Measurements from ENCODE around the gene SPDYE6.
"Not testable (repeated sequence)": the region's sequence is repeated elsewhere in the genome, so short reads cannot be mapped to it uniquely, and the experiment has no call there.

The SPDYE6 gene

GRCh38 chr7:102363549-102364393, 7.5 kb upstream of the SPDYE6 start:
- DNase-seq (ENCODE audit: low spot score): peak; percentile 92

DNA sequence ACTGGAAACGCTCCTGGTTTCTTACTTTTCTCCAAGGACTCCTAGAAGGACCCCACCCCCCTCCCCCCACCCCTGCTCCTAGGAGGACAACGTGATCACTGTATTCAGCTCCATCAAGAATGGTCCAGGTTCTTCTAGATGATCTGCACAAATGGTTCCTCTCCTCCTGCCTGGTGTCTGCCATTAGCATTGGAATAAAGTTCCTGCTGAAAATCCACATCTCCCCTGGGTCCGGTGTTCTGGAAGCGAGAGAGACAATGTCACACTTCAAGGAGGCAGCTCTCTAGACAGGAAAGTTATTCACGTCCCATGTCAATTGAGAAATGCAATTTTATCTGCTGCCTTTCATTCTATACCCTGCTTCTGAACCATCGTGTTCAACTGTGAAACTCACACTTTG, 9.3 kb downstream of the SPDYE6 start:
- not testable (repeated sequence) for DNase-seq (ENCODE audit: low spot score)

- DNase-seq (ENCODE audit: low spot score): not testable (repeated sequence)
Observed at GRCh38 chr7:102340599-102341368, 15.5 kb downstream of the SPDYE6 start.

GRCh38 chr7:102337420-102337819, 18.8 kb downstream of the SPDYE6 start:
- DNase-seq (ENCODE audit: low spot score): not testable (repeated sequence)

GRCh38 chr7:102337002-102337401, 19.2 kb downstream of the SPDYE6 start:
- not testable (repeated sequence) for DNase-seq (ENCODE audit: low spot score)

- DNase-seq (ENCODE audit: low spot score): not testable (repeated sequence)
Observed at GRCh38 chr7:102335574-102335973, 20.7 kb downstream of the SPDYE6 start.

DNA sequence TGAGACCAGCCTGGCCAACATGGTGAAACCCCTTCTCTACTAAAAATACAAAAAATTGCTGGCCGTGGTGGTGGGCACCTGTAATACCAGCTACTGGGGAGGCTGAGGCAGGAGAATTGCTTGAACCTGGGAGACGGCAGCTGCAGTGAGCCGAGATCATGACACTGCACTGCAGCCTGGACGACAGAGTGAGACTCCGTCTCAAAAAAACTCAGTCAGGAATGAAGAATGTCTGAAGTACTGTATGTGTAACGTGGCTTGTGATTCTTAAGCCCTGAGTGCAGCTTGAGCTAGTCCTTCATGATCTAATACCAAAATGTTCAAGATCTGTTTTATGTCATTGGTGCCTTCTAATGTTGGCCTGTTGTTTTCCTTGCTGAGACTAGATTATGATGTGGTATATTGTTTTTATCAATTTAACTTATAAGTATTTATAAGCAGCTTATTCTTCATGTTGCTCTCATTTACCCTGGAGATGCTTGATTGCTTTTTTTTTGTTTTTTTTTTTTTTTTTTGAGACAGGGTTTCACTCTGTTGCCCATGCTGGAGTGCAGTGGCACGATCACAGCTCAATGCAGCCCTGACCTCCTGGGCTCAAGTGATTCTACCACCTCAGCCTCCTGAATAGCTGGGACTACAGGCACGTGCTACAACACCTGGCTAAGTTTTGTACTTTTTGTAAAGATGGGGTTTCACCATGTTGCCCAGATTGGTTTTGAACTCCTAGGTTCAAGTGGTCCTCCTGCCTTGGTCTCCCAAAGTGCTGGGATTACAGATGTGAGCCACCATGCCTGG, 25.4 kb downstream of the SPDYE6 start:
- not testable (repeated sequence) for DNase-seq (ENCODE audit: low spot score)

DNA sequence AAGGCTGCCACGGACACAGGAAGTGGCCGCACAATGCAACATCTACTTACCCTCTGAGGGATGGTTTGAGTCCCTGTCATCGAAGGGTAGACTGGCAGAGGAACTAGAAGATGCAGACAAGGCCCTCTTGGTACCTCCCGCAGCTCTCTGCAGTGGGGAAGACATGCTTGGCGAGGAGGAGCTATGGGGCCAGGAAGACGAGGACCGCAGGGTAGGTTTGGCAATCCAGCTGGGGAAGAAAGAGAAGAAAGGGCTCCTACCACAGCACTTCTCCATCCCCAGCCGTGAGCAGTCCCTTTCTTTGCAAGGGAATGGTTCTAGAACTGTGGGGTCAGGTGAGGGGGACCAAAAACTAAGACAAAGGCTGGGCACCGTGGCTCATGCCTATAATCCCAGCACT, 26.9 kb downstream of the SPDYE6 start:
- not testable (repeated sequence) for DNase-seq (ENCODE audit: low spot score)

DNA sequence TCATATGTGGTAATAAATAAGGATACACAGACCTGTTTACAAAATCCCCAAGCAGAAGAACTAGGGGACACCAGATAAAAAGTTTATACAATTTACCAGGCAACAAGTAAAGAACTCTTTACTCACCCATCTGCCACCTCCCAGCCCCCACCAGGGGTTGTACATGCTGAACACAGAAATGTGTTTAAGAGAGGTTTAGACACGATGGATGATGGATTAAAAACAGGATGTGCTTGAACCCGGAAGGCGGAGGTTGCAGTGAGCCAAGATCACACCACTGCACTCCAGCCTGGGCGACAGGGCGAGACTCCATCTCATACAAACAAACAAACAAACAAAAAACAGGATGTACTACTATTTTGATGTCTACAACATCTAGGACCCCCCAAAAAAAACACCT, 27.4 kb downstream of the SPDYE6 start:
- not testable (repeated sequence) for DNase-seq (ENCODE audit: low spot score)

- DNase-seq (ENCODE audit: low spot score): not testable (repeated sequence)
Observed at GRCh38 chr7:102327183-102327582, 29.1 kb downstream of the SPDYE6 start.

GRCh38 chr7:102326157-102326889, 29.9 kb downstream of the SPDYE6 start:
- no peak for DNase-seq (ENCODE audit: low spot score)

DNA sequence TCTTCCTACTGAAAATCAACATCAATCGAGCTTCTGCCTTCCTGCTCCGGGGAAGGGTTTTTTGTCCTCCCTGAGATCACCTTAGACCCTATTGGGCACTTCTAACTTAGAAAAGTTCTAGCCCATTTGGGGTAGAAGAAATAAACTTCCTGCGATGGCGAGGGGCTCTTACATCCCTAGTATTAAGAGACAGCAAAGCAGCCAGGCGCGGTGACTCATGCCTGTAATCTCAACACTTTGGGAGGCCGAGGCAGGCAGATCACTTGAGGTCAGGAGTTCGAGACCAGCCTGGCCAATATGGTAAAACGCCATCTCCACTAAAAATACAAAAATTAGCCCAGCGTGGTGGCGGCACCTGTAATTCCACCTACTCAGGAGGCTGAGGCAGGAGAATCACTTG, 31.1 kb downstream of the SPDYE6 start:
- DNase-seq (ENCODE audit: low spot score): not testable (repeated sequence)

DNA sequence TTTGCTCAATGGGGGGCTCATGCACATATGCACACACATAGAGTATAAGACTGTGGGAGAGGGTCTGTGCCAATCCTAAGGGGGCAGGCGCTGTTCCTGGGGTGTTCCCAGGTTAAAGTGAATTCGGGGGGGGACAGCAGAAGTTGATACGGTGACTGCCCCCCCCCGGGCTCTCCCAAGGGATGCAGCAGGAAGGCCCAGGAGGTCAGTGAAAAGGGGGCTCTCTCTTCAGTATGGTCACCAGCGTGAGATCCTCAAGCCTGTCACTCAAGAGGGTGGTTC, 32.4 kb downstream of the SPDYE6 start:
- DNase-seq (ENCODE audit: low spot score): no peak

DNA sequence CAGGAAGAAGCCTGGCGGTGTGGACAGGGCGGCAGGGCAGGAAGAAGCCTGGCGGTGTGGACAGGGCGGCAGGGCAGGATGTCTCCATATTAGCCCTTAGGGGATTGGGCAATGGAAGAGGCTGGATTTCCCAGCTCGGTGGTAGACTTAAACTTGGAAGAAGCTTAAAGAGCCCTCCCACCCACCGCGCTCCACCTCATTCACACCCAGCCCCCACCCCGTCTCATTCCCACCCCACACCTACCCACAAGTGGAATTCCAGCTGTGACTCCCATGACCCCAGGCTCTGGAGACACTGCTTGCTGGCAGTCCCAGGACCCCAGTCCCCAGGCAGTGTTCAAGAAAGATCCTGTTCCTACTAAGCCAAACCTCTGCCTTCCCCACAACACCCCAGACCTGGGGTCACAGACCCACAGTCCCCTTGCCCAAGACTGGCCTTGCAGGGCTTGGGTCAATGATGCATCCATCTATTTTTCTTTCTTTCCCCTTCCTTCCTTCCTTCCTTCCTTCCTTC, 34.0 kb downstream of the SPDYE6 start:
- peak; percentile 8 for DNase-seq (ENCODE audit: low spot score)

DNA sequence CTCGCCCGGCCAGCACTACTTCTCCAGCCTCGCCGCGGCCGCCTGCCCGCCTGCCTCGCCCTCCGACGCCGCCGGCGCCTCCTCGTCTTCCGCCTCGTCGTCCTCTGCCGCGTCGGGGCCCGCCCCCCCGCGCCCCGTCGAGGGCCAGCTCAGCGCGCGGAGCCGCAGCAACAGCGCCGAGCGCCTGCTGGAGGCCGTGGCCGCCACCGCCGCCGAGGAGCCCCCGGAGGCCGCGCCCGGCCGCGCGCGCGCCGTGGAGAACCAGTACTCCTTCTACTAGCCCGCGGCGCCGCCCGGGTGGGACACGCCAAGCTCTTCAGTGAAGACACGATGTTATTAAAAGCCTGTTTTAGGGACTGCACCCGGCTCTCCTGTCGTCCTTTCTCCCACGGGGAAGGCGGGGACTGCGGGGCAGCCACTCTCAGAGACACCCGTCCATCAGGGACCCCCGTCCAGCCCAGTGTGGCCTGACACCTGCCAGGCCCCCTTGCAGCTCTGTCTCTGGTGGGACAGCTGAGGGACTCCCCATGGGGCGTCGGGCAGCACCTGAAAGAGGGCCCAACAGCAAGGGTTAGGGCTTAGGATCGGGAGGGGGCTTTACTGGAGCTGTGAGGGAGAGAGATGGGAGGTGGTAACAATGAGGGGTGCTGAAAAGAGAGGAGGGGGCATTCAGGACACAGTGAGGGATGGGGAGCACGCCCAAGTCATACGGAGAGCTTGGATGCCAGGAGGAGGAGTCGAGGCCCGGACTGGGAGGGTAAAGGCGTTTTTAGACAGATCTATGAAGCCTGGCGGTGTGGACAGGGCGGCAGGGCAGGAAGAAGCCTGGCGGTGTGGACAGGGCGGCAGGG, 34.7 kb downstream of the SPDYE6 start:
- no peak for DNase-seq (ENCODE audit: low spot score)

GRCh38 chr7:102320601-102321350, 35.5 kb downstream of the SPDYE6 start:
- no peak for DNase-seq (ENCODE audit: low spot score)

DNA sequence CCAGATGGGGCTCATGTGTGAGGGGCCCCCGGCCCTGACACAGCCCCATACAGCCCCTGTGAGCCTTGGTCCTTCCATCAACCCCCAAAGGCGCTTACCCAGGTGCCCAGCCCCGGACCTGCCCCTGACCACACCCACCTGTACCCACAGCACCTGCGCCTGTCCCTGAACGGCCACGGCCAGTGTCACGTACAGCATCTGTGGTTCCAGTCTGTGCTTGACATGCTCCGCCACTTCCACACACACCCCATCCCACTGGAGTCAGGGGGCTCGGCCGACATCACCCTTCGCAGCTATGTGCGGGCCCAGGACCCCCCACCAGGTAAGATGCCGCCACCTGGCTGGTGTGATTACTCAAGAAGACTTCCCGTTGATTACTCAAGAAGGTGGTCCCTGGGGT, 36.1 kb downstream of the SPDYE6 start:
- no peak for DNase-seq (ENCODE audit: low spot score)

GRCh38 chr7:102319671-102320070, 36.6 kb downstream of the SPDYE6 start:
- no peak for DNase-seq (ENCODE audit: low spot score)

DNA sequence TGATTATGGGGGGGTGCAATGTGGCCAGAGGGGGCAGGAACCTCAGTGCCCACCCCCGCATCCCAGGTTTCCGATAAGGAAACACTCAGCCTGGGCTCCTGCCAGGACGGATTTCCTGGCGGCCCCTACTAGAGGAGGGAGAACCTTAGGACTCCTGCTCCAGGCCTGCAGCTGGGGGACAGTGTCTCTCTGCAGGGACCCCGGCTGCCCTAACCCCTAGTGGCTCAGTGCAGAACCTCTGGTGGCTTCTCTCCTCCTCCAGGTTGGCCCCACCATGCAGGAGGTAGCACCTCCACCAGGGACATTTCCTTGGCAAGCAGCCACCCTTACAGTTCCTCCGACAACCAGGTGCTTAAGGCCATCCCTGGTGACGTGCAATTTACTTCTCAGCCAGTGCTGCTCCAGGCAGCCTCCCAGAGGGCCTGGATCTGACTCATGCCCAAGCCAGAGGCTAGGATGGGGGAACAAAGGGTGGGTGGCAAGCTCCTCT, 37.7 kb downstream of the SPDYE6 start:
- DNase-seq (ENCODE audit: low spot score): no peak

Data from AG08396 (cell line).